VCaP (cell line): ENCODE results near the gene AGPAT2.

Experiments used
- H3K27ac ChIP-seq: fragments of 450-650 bp; 2 replicates; pipeline ENCODE4 v1.5.1; 2017
- CTCF ChIP-seq: fragments of 450-650 bp; conservative IDR thresholded peaks from 2 replicates; pipeline ENCODE4 v1.5.1; 2017; ENCODE audit warnings: mild to moderate bottlenecking, moderate library complexity

Gene AGPAT2

GRCh38 chr9:136720251-136720897 lies 33.1 kb upstream of the AGPAT2 start:
- TF ChIP-seq CTCF = no peak
- H3K27ac ChIP-seq = 0 out of 2 replicates have a peak overlapping the region, but pooled peaks have one; percentile 28

GRCh38 chr9:136719195-136719880 lies 32.1 kb upstream of the AGPAT2 start:
- peak overlapping the region; percentile 22; the same call in 1 of the 2 replicates for H3K27ac ChIP-seq
- no peak for TF ChIP-seq CTCF

- no peak for TF ChIP-seq CTCF
- no peak overlapping the region; the same call in 1 of the 2 replicates for H3K27ac ChIP-seq
Observed at GRCh38 chr9:136718345-136719194, 31.3 kb upstream of the AGPAT2 start.

- no peak overlapping the region for H3K27ac ChIP-seq
- TF ChIP-seq CTCF = no peak
Observed at GRCh38 chr9:136717399-136717798, 30.1 kb upstream of the AGPAT2 start.

- no peak for TF ChIP-seq CTCF
- H3K27ac ChIP-seq = no peak overlapping the region; the same call in 1 of the 2 replicates
Observed at GRCh38 chr9:136714893-136715274, 27.6 kb upstream of the AGPAT2 start.

GRCh38 chr9:136714096-136714892 lies 27.0 kb upstream of the AGPAT2 start:
- peak overlapping the region; percentile 91 for H3K27ac ChIP-seq
- no peak for TF ChIP-seq CTCF
